K562 (cell line): ENCODE measurements around the gene AFF3. TPM values are rescaled to one million over a fixed set of nuclear protein-coding genes. Genes with fewer than 3 reads are reported as not detected.

ENCODE experiments used
- ATAC-seq: fragments of 200-7000 bp; cut with Tn5 transposase; 3 replicates; pipeline ENCODE4 v1.9.1; 2020; ENCODE audit warnings: moderate library complexity
- BruUV-seq: library from RNA; stranded (reverse); fragments of 400-500 nt; replicated peaks from 2 replicates; lab custom pipeline; 2021; lab: Mats Ljungman, UMichigan
- CTCF ChIA-PET: fragments of 300-600 bp; formaldehyde crosslinking; extraction: SDS; loops from one replicate; lab custom pipeline; 2021; ENCODE audit warnings: low intra/inter-chr PET ratio; lab: Yijun Ruan, JAX
- POLR2A ChIA-PET: fragments of 300-600, 350-650 bp; sonication (Branson Sonifier 250); formaldehyde crosslinking; extraction: SDS; loops from one replicate; lab custom pipeline; 2021; ENCODE audit warnings: antibody characterized with exemption, inconsistent platforms; lab: Yijun Ruan, JAX
- DNase-seq, 4 experiments: peaks; one replicate each; pipeline versions ENCODE4 v3.0.0 to v3.0.0-alpha.2; 2011 to 2018; ENCODE audit warnings: low spot score in 3 of 4, mixed read lengths in 3 of 4; ENCODE audit errors: extremely low read depth in 1 of 4
- FAIRE-seq: peaks from 2 replicates; lab custom pipeline; 2011; peaks lifted over from hg19 to GRCh38; lab: Jason Lieb, UNC
- H2AFZ ChIP-seq: 2 replicates; pipeline ENCODE4 v1.6.0; 2011; ENCODE audit warnings: low read depth, low read length, control low read depth, inconsistent platforms
- H3K27ac ChIP-seq: fragments of 200-600 bp; 3 replicates; pipeline ENCODE4 v1.8.0; 2011; ENCODE audit warnings: low read depth, mild to moderate bottlenecking, control low read depth, inconsistent platforms, low read length, moderate library complexity, mixed read lengths; ENCODE audit errors: extremely low read depth
- H3K27me3 ChIP-seq, 2 experiments: fragments of 300-600 bp in 1 of 2; 2 replicates in 1 of 2; 3 replicates in 1 of 2; pipeline versions ENCODE4 v1.6.0 to v1.8.0; 2011; ENCODE audit warnings: inconsistent platforms in 2 of 2, low read length in 2 of 2, mild to moderate bottlenecking in 1 of 2, mixed read lengths in 1 of 2, moderate library complexity in 1 of 2; ENCODE audit not compliant: control insufficient read depth in 2 of 2, insufficient read depth in 2 of 2
- H3K36me3 ChIP-seq: fragments of 300-600 bp; 3 replicates; pipeline ENCODE4 v1.8.0; 2011; ENCODE audit warnings: mild to moderate bottlenecking, low read length, inconsistent platforms; ENCODE audit not compliant: control insufficient read depth, insufficient read depth
- H3K4me1 ChIP-seq, 2 experiments: fragments of 200-600 bp in 1 of 2; replicated peaks in 1 of 2; 2 replicates in 1 of 2; 3 replicates in 1 of 2; pipeline versions ENCODE4 v1.5.1 to v1.8.0; 2011; ENCODE audit warnings: inconsistent platforms in 2 of 2, low read length in 2 of 2, mild to moderate bottlenecking in 1 of 2, mixed read lengths in 1 of 2, moderate library complexity in 1 of 2; ENCODE audit not compliant: control insufficient read depth in 2 of 2, insufficient read depth in 2 of 2
- H3K4me2 ChIP-seq: 2 replicates; pipeline ENCODE4 v1.6.1; 2011; ENCODE audit warnings: low read length, control low read depth, inconsistent platforms, mixed read lengths; ENCODE audit not compliant: insufficient read depth
- H3K4me3 ChIP-seq: fragments of 200-600 bp; sonication (generic), shearing (Covaris generic); 2 replicates; pipeline ENCODE4 v1.5.1; 2016; ENCODE audit warnings: control low read depth, inconsistent platforms
- H3K79me2 ChIP-seq: fragments of 200-600 bp; 3 replicates; pipeline ENCODE4 v1.8.0; 2011; ENCODE audit warnings: low read length, inconsistent platforms; ENCODE audit not compliant: control insufficient read depth, insufficient read depth
- H3K9ac ChIP-seq, 2 experiments: 2 replicates each; pipeline versions ENCODE4 v1.6.0 to v1.6.1; 2011; ENCODE audit warnings: low read depth in 2 of 2, low read length in 2 of 2, control low read depth in 1 of 2, inconsistent platforms in 1 of 2, mild to moderate bottlenecking in 1 of 2, mixed read lengths in 1 of 2; ENCODE audit not compliant: insufficient read depth in 1 of 2
- H3K9me1 ChIP-seq: one replicate; pipeline ENCODE4 v1.6.0; 2011; ENCODE audit warnings: inconsistent platforms, mild to moderate bottlenecking, low read length, moderate library complexity; ENCODE audit not compliant: control insufficient read depth, insufficient read depth
- H3K9me3 ChIP-seq: replicated peaks from 2 replicates; pipeline ENCODE4 v1.5.1; 2011; ENCODE audit warnings: low read depth, low read length, inconsistent platforms; ENCODE audit not compliant: control insufficient read depth, insufficient read depth
- H4K20me1 ChIP-seq: replicated peaks from 2 replicates; pipeline ENCODE4 v1.6.1; 2011; ENCODE audit warnings: low read length, inconsistent platforms, mixed read lengths; ENCODE audit not compliant: control insufficient read depth, insufficient read depth
- CAMTA2 ChIP-seq: fragments of 250-450 bp; sonication (Bioruptor Pico); conservative IDR thresholded peaks from 2 replicates; pipeline ENCODE4 v1.5.1; 2022
- CHAMP1 ChIP-seq: fragments of 450-650 bp; IDR thresholded peaks from 2 replicates; pipeline ENCODE4 v1.6.1; 2016; ENCODE audit warnings: mild to moderate bottlenecking
- EP400 ChIP-seq: fragments of 450-650 bp; IDR thresholded peaks from 2 replicates; pipeline ENCODE4 v1.6.1; 2017; ENCODE audit warnings: antibody characterized with exemption, mild to moderate bottlenecking, moderate library complexity
- HINFP ChIP-seq: fragments of 450-650 bp; conservative IDR thresholded peaks from 2 replicates; pipeline ENCODE4 v1.6.1; 2016; ENCODE audit warnings: missing genetic modification characterization, low read depth, mild to moderate bottlenecking, control low read depth, missing compliant biosample characterization
- TBL1XR1 ChIP-seq, 2 experiments: IDR thresholded peaks; 2 replicates each; pipeline ENCODE4 v1.6.1; 2012; ENCODE audit warnings: improper control_type of control experiment in 2 of 2, low read length in 2 of 2, mild to moderate bottlenecking in 1 of 2
- ZNF133 ChIP-seq: fragments of 250-450 bp; sonication (Bioruptor Pico); IDR thresholded peaks from 2 replicates; pipeline ENCODE4 v1.4.0; 2020; ENCODE audit warnings: mild to moderate bottlenecking
- ZNF140 ChIP-seq: fragments of 250-450 bp; sonication (Bioruptor Pico); IDR thresholded peaks from 2 replicates; pipeline ENCODE4 v1.8.0; 2021; ENCODE audit warnings: moderate library complexity, mild to moderate bottlenecking, inconsistent platforms
- ZNF197 ChIP-seq: fragments of 200-800 bp; sonication (Bioruptor generic); IDR thresholded peaks from 2 replicates; pipeline ENCODE4 v1.6.1; 2016; ENCODE audit warnings: low read depth, missing genetic modification characterization, missing compliant biosample characterization
- WGBS: fragments of 100-300 bp; shearing (Covaris generic); methylation state at CpG from one replicate; pipeline ENCODE4 v1.1.6; 2016; ENCODE audit warnings: low coverage, mixed read lengths; ENCODE audit not compliant: insufficient coverage; ENCODE audit errors: missing lambda C conversion rate; 5-methylcytosine and 5-hydroxymethylcytosine counted together
- in situ Hi-C: fragments of 300-500 bp; cut with MboI; formaldehyde crosslinking; loops from 4 replicates; pipeline ENCODE4 v1.15.0; 2018; ENCODE audit warnings: inconsistent platforms, mixed read lengths
- intact Hi-C: fragments of 100-400 bp; cut with micrococcal nuclease; formaldehyde crosslinking; loops from 2 replicates; pipeline ENCODE4 v1.14.2; 2022
- polyA plus RNA-seq, 8 experiments: library from polyadenylated mRNA; depleted of rRNA in 4 of 8; stranded (reverse) in 5 of 8; unstranded in 3 of 8; fragments of >200 nt; fragmentation: Nextera tagmentation in 2 of 8; fragmentation: Illumina TruSeq in 1 of 8; extraction: Ambion mirVana in 2 of 8; extraction: Trizol in 1 of 8; gene quantifications; 2 replicates each; pipeline versions ENCODE4 v1.2.1 to v1.2.3, GENCODE V29; 2011 to 2014; ENCODE audit warnings: inconsistent platforms in 1 of 8, missing spikeins in 1 of 8
- total RNA-seq, 7 experiments: library from RNA; depleted of rRNA in 6 of 7; stranded (reverse); fragments of >200 nt in 6 of 7; fragmentation: Illumina TruSeq in 2 of 7; extraction: Trizol in 2 of 7; gene quantifications; 2 replicates each; pipeline versions ENCODE4 v1.2.1 to v1.2.3, GENCODE V29; 2011 to 2021; ENCODE audit warnings: low replicate concordance in 1 of 7

The AFF3 gene
- total and polyA plus RNA-seq, 9 of the 15 experiments (the other 6 are each of a cell fraction or from before 2014, with no cell fraction given) = 0.02 to 0.11 TPM; not detected in 7

- TF ChIP-seq CHAMP1 (no peak), ZNF197 (CRISPR knock-in tag) (no peak), TBL1XR1 (IDR thresholded peaks at IDR 0.05; ENCODE audit: low read length in 2 of 2) (no peak), CAMTA2 (CRISPR knock-in tag) (no peak), EP400 (no peak)
- TF ChIP-seq, all 486 proteins: peak for 0
Measured at GRCh38 chr2:99880964-99881294, 261.5 kb downstream of the AFF3 start (continued).

- in situ Hi-C loops (no loop called here), intact Hi-C loops (no loop called here)
- Histone ChIP-seq H3K9me1 (no peaks in the 10 kb centered on the region), H3K4me3 (no peak overlapping the region), H3K36me3 (no peaks in the 10 kb centered on the region), H3K4me2 (no peak overlapping the region), H3K4me1 (no peaks in the 10 kb centered on the region), H3K9me3 (no peaks in the 10 kb centered on the region), H3K27ac (no peak overlapping the region), H3K27me3 (peaks cover 4 to 13% of the 10 kb centered on the region in 2 experiments; a peak in 3 of 5 replicates), H3K79me2 (no peaks in the 10 kb centered on the region), H4K20me1 (no peaks in the 10 kb centered on the region; the same call in 1 of the 2 replicates), H2AFZ (no peak overlapping the region), H3K9ac (no peak overlapping the region)
- TF ChIP-seq ZNF133 (CRISPR knock-in tag) = no peak
- no peak for TF ChIP-seq ZNF140 (CRISPR knock-in tag)
- no peak for TF ChIP-seq HINFP (tag)
- ChIA-PET POLR2A (no interaction called here), CTCF (no interaction called here)
- no peak for FAIRE-seq
- no peak for DNase-seq
- WGBS = 2% methylated on average over 16 of the region's 16 CpGs
- ATAC-seq = no peak
- no TSS peak for BruUV-seq
Measured at GRCh38 chr2:99880148-99880963, 262.0 kb downstream of the AFF3 start.
